HepG2 (cell line): Measurements from ENCODE around the gene CCDC124. TPM values are rescaled to one million over a fixed set of nuclear protein-coding genes. Genes with fewer than 3 reads are reported as not detected.

ENCODE experiments used
- CREB3 ChIP-seq: sonication (generic); formaldehyde crosslinking; IDR thresholded peaks from 2 replicates; pipeline ENCODE4 v1.5.0; 2020; ENCODE audit warnings: missing genetic modification reagents
- JUNB ChIP-seq: sonication (generic); formaldehyde crosslinking; IDR thresholded peaks from 2 replicates; pipeline ENCODE4 v1.8.0; 2022; ENCODE audit warnings: missing genetic modification reagents, mild to moderate bottlenecking, borderline replicate concordance
- MAFF ChIP-seq: IDR thresholded peaks from 2 replicates; pipeline ENCODE4 v1.6.1; 2011; ENCODE audit warnings: low read depth, low read length, improper control_type of control experiment
- MLXIP ChIP-seq: sonication (generic); formaldehyde crosslinking; IDR thresholded peaks from 2 replicates; pipeline ENCODE4 v1.9.0; 2021; ENCODE audit warnings: missing genetic modification reagents, borderline replicate concordance
- TBX2 ChIP-seq: sonication (generic); formaldehyde crosslinking; IDR thresholded peaks from 2 replicates; pipeline ENCODE4 v1.5.0; 2020; ENCODE audit warnings: missing genetic modification reagents, mild to moderate bottlenecking, borderline replicate concordance
- U2AF2 ChIP-seq: fragments of 200-400 bp; formaldehyde crosslinking; IDR thresholded peaks from 2 replicates; pipeline ENCODE4 v1.6.1; 2017; ENCODE audit warnings: low read depth, mild to moderate bottlenecking, low read length
- ZBTB25 ChIP-seq: IDR thresholded peaks from 2 replicates; pipeline ENCODE4 v1.6.1; 2018; ENCODE audit warnings: missing genetic modification reagents
- ZMYM2 ChIP-seq: sonication (generic); formaldehyde crosslinking; IDR thresholded peaks from 2 replicates; pipeline ENCODE4 v1.8.0; 2022; ENCODE audit warnings: mild to moderate bottlenecking, missing genetic modification reagents
- ZNF441 ChIP-seq: sonication (generic); formaldehyde crosslinking; IDR thresholded peaks from 2 replicates; pipeline ENCODE4 v1.7.0; 2021; ENCODE audit warnings: missing genetic modification reagents, borderline replicate concordance
- ZNF557 ChIP-seq: sonication (generic); formaldehyde crosslinking; IDR thresholded peaks from 2 replicates; pipeline ENCODE4 v1.4.0; 2020; ENCODE audit warnings: missing genetic modification reagents
- polyA plus RNA-seq, 8 experiments: library from polyadenylated mRNA; depleted of rRNA in 3 of 8; stranded (reverse) in 7 of 8; unstranded in 1 of 8; fragments of >200 nt; fragmentation: Illumina TruSeq in 4 of 8; extraction: Trizol in 4 of 8; gene quantifications; 2 replicates each; pipeline versions ENCODE4 v1.2.1 to v1.2.3, GENCODE V29; 2011 to 2016; ENCODE audit warnings: low read depth in 4 of 8, missing spikeins in 1 of 8, mixed read lengths in 1 of 8; ENCODE audit not compliant: insufficient read depth in 1 of 8
- total RNA-seq, 5 experiments: library from RNA; depleted of rRNA; stranded (reverse); fragments of >200 nt; fragmentation: Illumina TruSeq; extraction: Trizol; gene quantifications; 2 replicates each; pipeline ENCODE4 v1.2.3, GENCODE V29; 2016; ENCODE audit warnings: low read depth in 1 of 5

The CCDC124 gene
- total and polyA plus RNA-seq, 2 of the 13 experiments (the other 11 are each of a cell fraction or from before 2014, with no cell fraction given) = 14.9 to 20.3 TPM

DNA sequence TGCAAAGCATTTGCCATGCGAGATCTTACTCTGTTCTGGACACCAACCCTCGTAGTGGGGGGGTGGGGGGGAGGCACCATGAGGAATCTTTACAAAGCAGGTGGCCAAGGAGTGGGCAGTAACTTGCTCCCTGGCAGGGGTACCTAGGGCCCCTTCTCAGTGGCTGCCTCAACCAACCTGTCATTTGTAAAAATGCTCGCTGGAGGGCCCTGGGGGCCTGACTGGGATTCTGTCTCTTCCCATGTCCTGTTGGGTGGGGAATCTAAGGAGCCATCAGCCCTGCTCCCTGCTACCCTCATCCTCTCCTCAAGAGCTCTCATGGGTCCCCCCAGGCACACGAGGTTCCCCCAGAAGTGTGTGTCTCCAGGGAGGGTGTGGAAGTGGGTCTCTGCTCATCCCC lies 35.5 kb downstream of the CCDC124 start (continued):
- TF ChIP-seq MLXIP (CRISPR knock-in tag) (no peak), ZNF557 (CRISPR knock-in tag) (no peak), TBX2 (CRISPR knock-in tag) (no peak), ZBTB25 (CRISPR knock-in tag) (no peak), MAFF (no peak), CREB3 (CRISPR knock-in tag) (no peak), ZMYM2 (CRISPR knock-in tag) (no peak), ZNF441 (CRISPR knock-in tag) (no peak), U2AF2 (no peak), JUNB (CRISPR knock-in tag) (no peak)
